ENCODE measurements around the gene EOGT. TPM values are rescaled to one million over a fixed set of nuclear protein-coding genes. Genes with fewer than 3 reads are reported as not detected.

EOGT gene
- total and polyA plus RNA-seq, 2 donors from 2014 or later: 7.2 to 28.1 TPM

DNA sequence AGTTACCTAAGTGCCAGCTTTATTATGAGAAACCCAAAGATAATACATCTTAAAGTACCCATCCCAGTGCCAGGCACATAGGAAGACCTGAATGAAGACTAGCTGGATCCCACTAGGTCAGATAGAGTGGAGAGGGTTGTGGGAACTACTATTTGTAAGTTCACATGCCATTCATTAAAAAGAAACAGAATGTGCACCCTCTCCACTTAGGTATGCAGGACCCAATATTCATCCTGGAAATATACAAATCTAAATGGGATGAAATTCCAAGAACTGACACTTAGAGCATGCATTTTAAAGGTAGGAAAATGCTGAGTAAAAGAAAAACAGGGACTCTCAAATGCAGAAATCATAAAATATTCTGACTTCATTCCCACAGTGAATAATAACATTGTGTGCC is 14.3 kb downstream of the EOGT start:
- no peak overlapping the region for H3K9ac ChIP-seq (ENCODE audit: low read length in 3 of 3)
- H3K36me3 ChIP-seq (ENCODE audit: control insufficient read depth in 2 of 3, insufficient read depth in 3 of 3, low read length in 3 of 3): peaks cover 2 to 10% (median 4%) of the 10 kb centered on the region in 3 donors
- H3K27me3 ChIP-seq (ENCODE audit: control insufficient read depth, insufficient read depth, low read length): no peaks in the 10 kb centered on the region
- no peaks in the 10 kb centered on the region for H3K4me1 ChIP-seq (ENCODE audit: control insufficient read depth in 2 of 3, insufficient read depth in 2 of 3, low read depth in 1 of 3, low read length in 3 of 3)
- intact Hi-C loops (cut with DNase I): no loop called here
- no peak overlapping the region for H3K27ac ChIP-seq (ENCODE audit: low read depth in 2 of 2, low read length in 2 of 2)
- H3K4me3 ChIP-seq (ENCODE audit: low read length in 3 of 3): no peak overlapping the region
- FAIRE-seq (no peak), DNase-seq (no peak)
- TF ChIP-seq, protein P1, sequence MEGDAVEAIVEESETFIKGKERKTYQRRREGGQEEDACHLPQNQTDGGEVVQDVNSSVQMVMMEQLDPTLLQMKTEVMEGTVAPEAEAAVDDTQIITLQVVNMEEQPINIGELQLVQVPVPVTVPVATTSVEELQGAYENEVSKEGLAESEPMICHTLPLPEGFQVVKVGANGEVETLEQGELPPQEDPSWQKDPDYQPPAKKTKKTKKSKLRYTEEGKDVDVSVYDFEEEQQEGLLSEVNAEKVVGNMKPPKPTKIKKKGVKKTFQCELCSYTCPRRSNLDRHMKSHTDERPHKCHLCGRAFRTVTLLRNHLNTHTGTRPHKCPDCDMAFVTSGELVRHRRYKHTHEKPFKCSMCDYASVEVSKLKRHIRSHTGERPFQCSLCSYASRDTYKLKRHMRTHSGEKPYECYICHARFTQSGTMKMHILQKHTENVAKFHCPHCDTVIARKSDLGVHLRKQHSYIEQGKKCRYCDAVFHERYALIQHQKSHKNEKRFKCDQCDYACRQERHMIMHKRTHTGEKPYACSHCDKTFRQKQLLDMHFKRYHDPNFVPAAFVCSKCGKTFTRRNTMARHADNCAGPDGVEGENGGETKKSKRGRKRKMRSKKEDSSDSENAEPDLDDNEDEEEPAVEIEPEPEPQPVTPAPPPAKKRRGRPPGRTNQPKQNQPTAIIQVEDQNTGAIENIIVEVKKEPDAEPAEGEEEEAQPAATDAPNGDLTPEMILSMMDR (IDR thresholded peaks at IDR 0.05; ENCODE audit: borderline replicate concordance, extremely low read depth, insufficient read depth): no peak
- no peaks in the 10 kb centered on the region for H3K9me3 ChIP-seq (ENCODE audit: control insufficient read depth in 2 of 3, insufficient read depth in 1 of 3, low read length in 3 of 3)

DNA sequence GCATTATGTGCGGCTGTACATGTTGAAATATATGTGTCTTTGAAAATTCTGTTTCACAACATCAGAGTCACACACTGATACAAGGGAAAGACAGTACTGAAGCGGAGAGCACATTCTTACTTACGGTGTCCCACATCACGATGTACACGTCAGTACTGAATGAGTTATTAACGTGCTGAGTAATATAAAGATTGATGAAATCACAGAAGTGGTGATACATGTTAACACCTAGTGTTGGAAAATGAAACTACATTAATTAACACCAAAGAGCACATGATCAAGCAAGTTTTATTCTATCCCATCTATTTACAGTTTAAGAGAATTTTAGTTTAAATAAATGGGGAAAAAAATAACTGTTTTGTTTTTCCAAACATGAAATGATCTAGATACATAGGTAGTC is 15.6 kb downstream of the EOGT start:
- TF ChIP-seq, protein P1 (IDR thresholded peaks at IDR 0.05; ENCODE audit: borderline replicate concordance, extremely low read depth, insufficient read depth): no peak
- Histone ChIP-seq H3K4me3 (ENCODE audit: low read length in 3 of 3) (no peak overlapping the region), H3K27ac (ENCODE audit: low read depth in 2 of 2, low read length in 2 of 2) (no peak overlapping the region), H3K9me3 (ENCODE audit: control insufficient read depth in 2 of 3, insufficient read depth in 1 of 3, low read length in 3 of 3) (no peaks in the 10 kb centered on the region), H3K4me1 (ENCODE audit: control insufficient read depth in 2 of 3, insufficient read depth in 2 of 3, low read depth in 1 of 3, low read length in 3 of 3) (no peaks in the 10 kb centered on the region), H3K9ac (ENCODE audit: low read length in 3 of 3) (no peak overlapping the region), H3K27me3 (ENCODE audit: control insufficient read depth, insufficient read depth, low read length) (no peaks in the 10 kb centered on the region), H3K36me3 (ENCODE audit: control insufficient read depth in 2 of 3, insufficient read depth in 3 of 3, low read length in 3 of 3) (peaks cover 2 to 6% (median 4%) of the 10 kb centered on the region in 3 donors)
- FAIRE-seq (no peak), DNase-seq (no peak)
- intact Hi-C loops (cut with DNase I): no loop called here

DNA sequence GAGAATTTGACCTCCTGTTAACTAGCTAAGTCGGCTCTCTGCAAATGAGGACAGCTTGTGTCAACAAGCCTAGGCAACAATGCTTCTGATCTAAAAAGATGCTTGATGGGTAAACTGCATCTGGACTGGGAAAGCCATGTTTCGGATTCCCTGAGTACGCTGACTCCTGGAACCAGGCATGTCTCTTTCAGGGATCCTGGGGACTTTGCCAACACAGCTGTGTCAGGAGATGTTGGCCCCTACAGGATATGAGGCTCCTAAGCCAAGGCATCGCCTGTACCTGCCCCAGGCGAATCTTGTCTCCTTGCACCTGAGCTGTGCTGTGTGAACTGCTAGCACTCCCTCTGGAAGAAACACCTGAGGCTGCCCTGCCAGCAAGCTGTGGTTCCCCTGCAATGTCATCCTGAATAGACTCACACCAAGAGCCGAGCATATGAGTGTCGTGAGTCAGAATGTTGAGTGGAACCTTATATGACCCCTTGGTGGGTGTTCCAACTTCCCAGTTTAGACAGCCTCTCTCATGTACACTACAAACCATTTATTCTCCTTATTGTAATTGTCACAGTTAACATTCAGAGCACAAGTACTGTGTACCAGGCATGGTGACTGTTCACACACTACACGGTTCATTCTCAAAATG is 17.0 kb downstream of the EOGT start:
- peaks cover 2 to 6% (median 4%) of the 10 kb centered on the region in 3 donors for H3K36me3 ChIP-seq (ENCODE audit: control insufficient read depth in 2 of 3, insufficient read depth in 3 of 3, low read length in 3 of 3)
- no peak overlapping the region for H3K27ac ChIP-seq (ENCODE audit: low read depth in 2 of 2, low read length in 2 of 2)
- H3K27me3 ChIP-seq (ENCODE audit: control insufficient read depth, insufficient read depth, low read length): no peaks in the 10 kb centered on the region
- H3K9me3 ChIP-seq (ENCODE audit: control insufficient read depth in 2 of 3, insufficient read depth in 1 of 3, low read length in 3 of 3): no peaks in the 10 kb centered on the region
- no peak overlapping the region for H3K4me3 ChIP-seq (ENCODE audit: low read length in 3 of 3)
- no peak for DNase-seq
- intact Hi-C loops (cut with DNase I): no loop called here
- FAIRE-seq: no peak
- H3K4me1 ChIP-seq (ENCODE audit: control insufficient read depth in 2 of 3, insufficient read depth in 2 of 3, low read depth in 1 of 3, low read length in 3 of 3): no peaks in the 10 kb centered on the region
- TF ChIP-seq, protein P1 (IDR thresholded peaks at IDR 0.05; ENCODE audit: borderline replicate concordance, extremely low read depth, insufficient read depth): no peak
- no peak overlapping the region for H3K9ac ChIP-seq (ENCODE audit: low read length in 3 of 3)

DNA sequence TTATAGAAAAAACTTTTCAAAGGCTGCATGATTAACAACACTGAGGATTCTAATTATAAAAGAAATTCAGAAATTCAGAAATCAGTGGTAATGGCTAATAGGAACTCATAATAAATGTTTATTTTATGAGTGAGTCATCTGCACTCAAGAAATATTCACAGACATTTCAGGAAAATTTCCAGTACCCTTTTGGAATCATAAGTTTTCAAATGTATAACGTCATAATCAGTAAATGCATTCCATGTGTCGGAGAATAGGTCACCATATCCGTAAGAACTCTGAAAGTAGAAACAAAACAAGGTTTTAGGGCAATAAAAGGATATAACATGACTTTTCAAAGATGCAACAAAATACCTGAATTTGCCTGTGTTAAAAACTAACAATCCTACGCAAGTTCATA is 24.7 kb downstream of the EOGT start:
- H3K36me3 ChIP-seq (ENCODE audit: control insufficient read depth in 2 of 3, insufficient read depth in 3 of 3, low read length in 3 of 3): peaks cover 0 to 9% (median 7%) of the 10 kb centered on the region in 3 donors

More for the DNA sequence above, 24.7 kb downstream of the EOGT start:
- Histone ChIP-seq H3K4me1 (ENCODE audit: control insufficient read depth in 2 of 3, insufficient read depth in 2 of 3, low read depth in 1 of 3, low read length in 3 of 3) (no peaks in the 10 kb centered on the region), H3K4me3 (ENCODE audit: low read length in 3 of 3) (no peak overlapping the region), H3K9me3 (ENCODE audit: control insufficient read depth in 2 of 3, insufficient read depth in 1 of 3, low read length in 3 of 3) (no peaks in the 10 kb centered on the region), H3K9ac (ENCODE audit: low read length in 3 of 3) (no peak overlapping the region), H3K27ac (ENCODE audit: low read depth in 2 of 2, low read length in 2 of 2) (no peak overlapping the region), H3K27me3 (ENCODE audit: control insufficient read depth, insufficient read depth, low read length) (no peaks in the 10 kb centered on the region)
- TF ChIP-seq, protein P1 (IDR thresholded peaks at IDR 0.05; ENCODE audit: borderline replicate concordance, extremely low read depth, insufficient read depth): no peak
- FAIRE-seq (no peak), DNase-seq (no peak)
- intact Hi-C loops (cut with DNase I): no loop called here
